Measurements from ENCODE around the gene CBX1. TPM values are rescaled to one million over a fixed set of nuclear protein-coding genes. Genes with fewer than 3 reads are reported as not detected.

Gene CBX1
- total and polyA plus RNA-seq, 7 donors = 26.6 to 69.6 (median 34.8) TPM

GRCh38 chr17:48126532-48126850 lies 25.2 kb upstream of the CBX1 start:
- no peak for TF ChIP-seq CTCF (IDR thresholded peaks at IDR 0.05)
- Histone ChIP-seq H3K9me3 (no peaks in the 10 kb centered on the region), H3K4me1 (no peaks in the 10 kb centered on the region), H3K27me3 (ENCODE audit: insufficient read depth in 3 of 3, low read length in 2 of 3) (no peaks in the 10 kb centered on the region), H3K27ac (no peak overlapping the region), H3K4me3 (no peak overlapping the region), H3K36me3 (ENCODE audit: insufficient read depth in 1 of 2, low read depth in 1 of 2) (peaks cover 8 to 53% of the 10 kb centered on the region in 2 donors)
- DNase-seq = no peak
- WGBS, 3 donors = 68 to 76% (median 71%) methylated on average over 7 of the region's 7 CpGs
- intact Hi-C loops (cut with DNase I) = loop anchor here in 1 of 2 donors (10.0 kb wide), 1 partner anchor 302 kb away; the partner anchor contains the start of gene OSBPL7
- no peak for ATAC-seq

GRCh38 chr17:48125829-48126531 lies 24.7 kb upstream of the CBX1 start:
- Histone ChIP-seq H3K9me3 (no peaks in the 10 kb centered on the region), H3K4me1 (no peaks in the 10 kb centered on the region), H3K27ac (no peak overlapping the region), H3K4me3 (no peak overlapping the region), H3K36me3 (ENCODE audit: insufficient read depth in 1 of 2, low read depth in 1 of 2) (peaks cover 13 to 58% of the 10 kb centered on the region in 2 donors), H3K27me3 (ENCODE audit: insufficient read depth in 3 of 3, low read length in 2 of 3) (no peaks in the 10 kb centered on the region)
- ATAC-seq (no peak), DNase-seq (no peak)
- intact Hi-C loops (cut with DNase I) = loop anchor here in 1 of 2 donors (10.0 kb wide), 1 partner anchor 301 kb away; the partner anchor contains the start of gene OSBPL7
- WGBS, 3 donors = 47 to 57% (median 56%) methylated on average over 9 of the region's 9 CpGs
- TF ChIP-seq CTCF (IDR thresholded peaks at IDR 0.05) = no peak

GRCh38 chr17:48123776-48124388 lies 22.6 kb upstream of the CBX1 start:
- Histone ChIP-seq H3K36me3 (ENCODE audit: insufficient read depth in 1 of 2, low read depth in 1 of 2) (peaks cover 17 to 76% of the 10 kb centered on the region in 2 donors), H3K9me3 (no peaks in the 10 kb centered on the region), H3K4me3 (no peak overlapping the region), H3K4me1 (no peaks in the 10 kb centered on the region), H3K27ac (no peak overlapping the region), H3K27me3 (ENCODE audit: insufficient read depth in 3 of 3, low read length in 2 of 3) (no peaks in the 10 kb centered on the region)
- 96 to 99% (median 97%) methylated on average over 4 of the region's 4 CpGs for WGBS, 3 donors
- TF ChIP-seq CTCF (IDR thresholded peaks at IDR 0.05) = no peak
- DNase-seq (no peak), ATAC-seq (no peak)
- intact Hi-C loops (cut with DNase I) = loop anchor here in 1 of 2 donors (10.0 kb wide), 1 partner anchor 299 kb away; the partner anchor contains the start of gene OSBPL7

- ATAC-seq (no peak), DNase-seq (no peak)
- no peaks in the 10 kb centered on the region for H3K27me3 ChIP-seq (ENCODE audit: insufficient read depth in 3 of 3, low read length in 2 of 3)
- H3K27ac ChIP-seq = no peak overlapping the region
- H3K9me3 ChIP-seq = no peaks in the 10 kb centered on the region
- TF ChIP-seq CTCF (IDR thresholded peaks at IDR 0.05) = no peak
- no peaks in the 10 kb centered on the region for H3K4me1 ChIP-seq
- WGBS, 3 donors = 67 to 72% (median 70%) methylated on average over 6 of the region's 6 CpGs
- no peak overlapping the region for H3K4me3 ChIP-seq
- peaks cover 20 to 84% of the 10 kb centered on the region in 2 donors for H3K36me3 ChIP-seq (ENCODE audit: insufficient read depth in 1 of 2, low read depth in 1 of 2)
- intact Hi-C loops (cut with DNase I) = loop anchor here in 1 of 2 donors (10.0 kb wide), 1 partner anchor 298 kb away; the partner anchor contains the start of gene OSBPL7
These were observed 21.8 kb upstream of the CBX1 start for GRCh38 chr17:48123111-48123510.

Measured in psoas muscle (tissue), 8 donors.